SU-DHL-6 (cell line): Measurements from ENCODE around the gene CFAP410.

Source experiments
- H2AFZ ChIP-seq: fragments of 200-600 bp; sonication (generic); 2 replicates; pipeline ENCODE4 v1.6.1; 2014; ENCODE audit warnings: low read depth, mild to moderate bottlenecking, moderate library complexity, mixed read lengths, antibody characterized with exemption, low read length; ENCODE audit not compliant: severe bottlenecking
- H3F3A ChIP-seq: fragments of 200-600 bp; shearing (Covaris generic); 2 replicates; pipeline ENCODE4 v1.6.0; 2016; ENCODE audit warnings: antibody characterized with exemption, mild to moderate bottlenecking; ENCODE audit not compliant: insufficient read depth
- H3K27ac ChIP-seq: fragments of 200-600 bp; sonication (generic); 2 replicates; pipeline ENCODE4 v1.5.1; 2016; ENCODE audit warnings: low read depth, mild to moderate bottlenecking, low read length, moderate library complexity, mixed read lengths
- H3K27me3 ChIP-seq: fragments of 200-600 bp; sonication (generic), shearing (Covaris generic); 2 replicates; pipeline ENCODE4 v1.6.0; 2014; ENCODE audit warnings: mild to moderate bottlenecking, low read length
- H3K36me3 ChIP-seq: fragments of 200-600 bp; sonication (generic); 2 replicates; pipeline ENCODE4 v1.6.1; 2014; ENCODE audit warnings: mild to moderate bottlenecking, low read length, mixed read lengths
- H3K4me2 ChIP-seq: fragments of 300-600, 200-600 bp; shearing (Covaris generic), sonication (generic); 2 replicates; pipeline ENCODE4 v1.6.0; 2014; ENCODE audit warnings: low read length, low read depth, mild to moderate bottlenecking; ENCODE audit not compliant: poor library complexity, severe bottlenecking
- H3K4me3 ChIP-seq: fragments of 200-600 bp; sonication (generic); 2 replicates; pipeline ENCODE4 v1.5.1; 2014; ENCODE audit warnings: antibody characterized with exemption, low read length, mild to moderate bottlenecking, mixed read lengths; ENCODE audit not compliant: insufficient read depth, poor library complexity, severe bottlenecking
- H3K79me2 ChIP-seq: fragments of 200-600 bp; sonication (generic); 2 replicates; pipeline ENCODE4 v1.6.1; 2014; ENCODE audit warnings: mild to moderate bottlenecking, low read length, moderate library complexity; ENCODE audit not compliant: insufficient read depth
- H3K9ac ChIP-seq: fragments of 200-600 bp; sonication (generic); 2 replicates; pipeline ENCODE4 v1.7.0; 2014; ENCODE audit warnings: mild to moderate bottlenecking, low read length
- H3K9me2 ChIP-seq: fragments of 200-600 bp; sonication (generic); replicated peaks from 2 replicates; pipeline ENCODE4 v1.6.1; 2014; ENCODE audit warnings: low read length; ENCODE audit not compliant: insufficient read depth
- H3K9me3 ChIP-seq: fragments of 200-600 bp; sonication (generic); 2 replicates; pipeline ENCODE4 v1.6.1; 2014; ENCODE audit warnings: low read length, mixed read lengths; ENCODE audit not compliant: insufficient read depth
- H4K20me1 ChIP-seq: fragments of 200-600 bp; sonication (generic); 2 replicates; pipeline ENCODE4 v1.6.1; 2014; ENCODE audit warnings: low read depth, mild to moderate bottlenecking, antibody characterized with exemption, low read length, moderate library complexity, mixed read lengths
- EZH2phosphoT487 ChIP-seq: fragments of 200-600 bp; sonication (generic), shearing (Covaris generic); conservative IDR thresholded peaks from 2 replicates; pipeline ENCODE4 v1.6.1; 2018; ENCODE audit warnings: mild to moderate bottlenecking, antibody characterized with exemption, low read length, moderate library complexity, mixed read lengths
- TF ChIP-seq, protein P1 (sequence below): fragments of 200-600 bp; sonication (generic); IDR thresholded peaks from one replicate; pipeline ENCODE4 v1.5.1; 2017; ENCODE audit warnings: antibody characterized with exemption, mild to moderate bottlenecking, low read length, moderate library complexity; ENCODE audit not compliant: insufficient read depth, poor library complexity, severe bottlenecking

The CFAP410 gene

DNA sequence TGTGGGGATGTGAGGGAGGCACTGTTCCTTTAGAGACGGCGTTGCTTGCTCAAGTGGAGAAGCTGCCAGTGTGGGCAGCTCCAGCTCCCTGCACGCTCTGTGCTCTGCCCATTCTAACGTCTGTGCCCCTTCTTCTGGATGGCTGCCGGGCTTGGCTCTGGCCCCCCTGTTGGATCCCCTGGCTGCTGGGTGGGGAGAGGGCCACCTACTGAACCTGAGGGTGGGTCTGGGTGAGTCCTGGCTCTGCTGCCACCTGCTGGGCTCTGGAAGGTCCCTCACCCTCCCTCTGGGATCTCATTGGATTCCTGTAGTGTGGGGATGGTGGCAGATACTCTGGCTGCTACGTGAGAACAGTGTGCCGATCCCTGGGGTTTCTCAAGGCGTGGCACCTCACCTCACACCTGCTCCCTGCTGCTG, 34.3 kb downstream of the CFAP410 start:
- peaks cover 27% of the 10 kb centered on the region for H3K79me2 ChIP-seq
- no peaks in the 10 kb centered on the region; the same call in 1 of the 2 replicates for H4K20me1 ChIP-seq
- TF ChIP-seq, protein P1, sequence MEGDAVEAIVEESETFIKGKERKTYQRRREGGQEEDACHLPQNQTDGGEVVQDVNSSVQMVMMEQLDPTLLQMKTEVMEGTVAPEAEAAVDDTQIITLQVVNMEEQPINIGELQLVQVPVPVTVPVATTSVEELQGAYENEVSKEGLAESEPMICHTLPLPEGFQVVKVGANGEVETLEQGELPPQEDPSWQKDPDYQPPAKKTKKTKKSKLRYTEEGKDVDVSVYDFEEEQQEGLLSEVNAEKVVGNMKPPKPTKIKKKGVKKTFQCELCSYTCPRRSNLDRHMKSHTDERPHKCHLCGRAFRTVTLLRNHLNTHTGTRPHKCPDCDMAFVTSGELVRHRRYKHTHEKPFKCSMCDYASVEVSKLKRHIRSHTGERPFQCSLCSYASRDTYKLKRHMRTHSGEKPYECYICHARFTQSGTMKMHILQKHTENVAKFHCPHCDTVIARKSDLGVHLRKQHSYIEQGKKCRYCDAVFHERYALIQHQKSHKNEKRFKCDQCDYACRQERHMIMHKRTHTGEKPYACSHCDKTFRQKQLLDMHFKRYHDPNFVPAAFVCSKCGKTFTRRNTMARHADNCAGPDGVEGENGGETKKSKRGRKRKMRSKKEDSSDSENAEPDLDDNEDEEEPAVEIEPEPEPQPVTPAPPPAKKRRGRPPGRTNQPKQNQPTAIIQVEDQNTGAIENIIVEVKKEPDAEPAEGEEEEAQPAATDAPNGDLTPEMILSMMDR: peak; percentile 64
- no peak for TF ChIP-seq EZH2phosphoT487
- no peaks in the 10 kb centered on the region for H3F3A ChIP-seq
- H3K9ac ChIP-seq: no peak overlapping the region
- H3K4me2 ChIP-seq: no peak overlapping the region
- H3K27ac ChIP-seq: no peak overlapping the region
- no peaks in the 10 kb centered on the region for H3K36me3 ChIP-seq
- H3K9me2 ChIP-seq: no peaks in the 10 kb centered on the region
- no peak overlapping the region for H2AFZ ChIP-seq
- H3K9me3 ChIP-seq: no peaks in the 10 kb centered on the region
- H3K27me3 ChIP-seq: no peaks in the 10 kb centered on the region
- H3K4me3 ChIP-seq: no peak overlapping the region

DNA sequence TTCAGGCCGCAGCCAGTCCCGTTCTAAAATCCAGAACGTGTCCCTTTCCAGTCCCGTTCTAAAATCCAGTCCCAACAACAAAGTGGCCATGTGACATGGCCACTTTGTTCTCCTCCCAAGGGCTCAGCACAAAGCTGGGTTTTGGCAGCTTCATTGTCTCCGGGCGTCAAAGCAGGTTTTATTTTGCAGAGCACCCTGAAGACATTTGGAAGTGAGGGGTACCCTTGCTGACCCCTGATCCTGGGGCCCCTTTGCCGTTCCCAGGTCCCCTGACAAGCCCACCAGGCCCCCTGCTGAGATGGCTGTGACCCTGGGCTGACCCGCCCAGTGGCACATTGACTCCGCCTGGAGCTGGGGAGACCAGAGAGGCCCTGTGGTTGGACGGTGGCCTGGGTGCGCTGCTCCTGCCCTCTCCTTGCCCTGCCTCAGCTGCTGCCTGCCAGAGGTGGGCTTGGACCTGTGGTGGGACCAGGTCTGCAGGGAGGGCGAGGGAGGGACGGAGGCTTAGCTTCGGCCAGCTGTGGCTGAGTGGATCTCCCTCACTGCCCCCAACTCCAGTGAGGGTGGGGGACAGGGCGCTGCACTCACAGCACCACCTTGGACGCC, 35.1 kb downstream of the CFAP410 start:
- H3K4me2 ChIP-seq: no peak overlapping the region
- H3F3A ChIP-seq: peaks cover 5% of the 10 kb centered on the region
- H4K20me1 ChIP-seq: no peaks in the 10 kb centered on the region; the same call in 1 of the 2 replicates
- no peak overlapping the region for H3K9ac ChIP-seq
- H3K36me3 ChIP-seq: no peaks in the 10 kb centered on the region
- no peak overlapping the region for H3K4me3 ChIP-seq
- no peaks in the 10 kb centered on the region for H3K9me2 ChIP-seq
- peaks cover 27% of the 10 kb centered on the region for H3K79me2 ChIP-seq
- H3K9me3 ChIP-seq: no peaks in the 10 kb centered on the region
- TF ChIP-seq, protein P1: no peak
- TF ChIP-seq EZH2phosphoT487: no peak
- H3K27ac ChIP-seq: no peak overlapping the region
- H3K27me3 ChIP-seq: no peaks in the 10 kb centered on the region
- H2AFZ ChIP-seq: no peak overlapping the region

DNA sequence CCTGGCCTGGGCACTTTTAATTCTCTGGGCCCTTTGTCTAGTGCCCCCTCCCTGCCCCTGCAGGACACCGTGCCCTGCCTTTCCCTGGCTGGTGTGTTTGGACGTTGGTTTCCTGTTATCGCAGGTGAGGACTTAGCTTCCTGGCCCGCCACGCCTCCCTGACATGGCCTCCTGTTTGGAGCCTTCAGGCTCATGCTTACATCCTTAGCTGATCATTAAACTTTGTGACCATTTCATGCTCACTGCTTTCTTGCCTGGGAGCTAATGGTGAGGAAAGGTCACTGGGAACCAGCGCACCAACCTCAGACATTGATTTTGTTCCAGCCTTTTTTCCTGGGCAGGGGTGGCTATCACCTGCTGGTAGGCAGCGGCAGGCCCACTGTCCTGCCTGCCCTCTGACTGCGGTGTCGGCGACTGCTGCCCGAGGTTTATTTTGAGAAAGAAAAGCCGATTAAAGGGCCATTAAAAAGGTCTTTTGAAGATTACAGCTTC, 35.7 kb downstream of the CFAP410 start:
- Histone ChIP-seq H3K27ac (peak overlapping the region; percentile 22; the same call in 1 of the 2 replicates), H3K4me2 (no peak overlapping the region), H4K20me1 (no peaks in the 10 kb centered on the region; the same call in 1 of the 2 replicates), H3K9ac (no peak overlapping the region), H3F3A (peaks cover 6% of the 10 kb centered on the region), H3K9me3 (no peaks in the 10 kb centered on the region), H3K36me3 (no peaks in the 10 kb centered on the region), H3K27me3 (no peaks in the 10 kb centered on the region), H3K9me2 (no peaks in the 10 kb centered on the region), H2AFZ (no peak overlapping the region), H3K4me3 (no peak overlapping the region), H3K79me2 (peaks cover 27% of the 10 kb centered on the region)
- TF ChIP-seq, protein P1: no peak
- TF ChIP-seq EZH2phosphoT487: no peak
